ENCODE results near the gene GPS1. TPM values are rescaled to one million over a fixed set of nuclear protein-coding genes. Genes with fewer than 3 reads are reported as not detected.

GPS1 gene
- total and polyA plus RNA-seq, 2 experiments from 2014 or later = 101 to 160 TPM

- Histone ChIP-seq H3K36me3 (replicated peaks; ENCODE audit: insufficient read depth, low read depth) (no peaks in the 10 kb centered on the region), H3K4me3 (no peak overlapping the region), H3K27me3 (no peaks in the 10 kb centered on the region), H4K20me1 (ENCODE audit: insufficient read depth, poor library complexity, severe bottlenecking) (no peaks in the 10 kb centered on the region), H2AFZ (no peak overlapping the region), H3K9me2 (replicated peaks; ENCODE audit: insufficient read depth) (no peaks in the 10 kb centered on the region), H3K27ac (no peak overlapping the region), H3K4me2 (no peak overlapping the region), H3K4me1 (ENCODE audit: insufficient read depth) (peaks cover 9% of the 10 kb centered on the region), H3K79me2 (peaks cover 11% of the 10 kb centered on the region), H3K9me3 (ENCODE audit: low read depth) (no peaks in the 10 kb centered on the region)
- no peak for DNase-seq (ENCODE audit: low spot score)
- TF ChIP-seq EZH2phosphoT487 (IDR thresholded peaks at IDR 0.05; ENCODE audit: low read depth, severe bottlenecking, unreplicated experiment) = no peak
- TF ChIP-seq CTCF (IDR thresholded peaks at IDR 0.05; ENCODE audit: poor library complexity) = no peak
- no peak for TF ChIP-seq EZH2 (IDR thresholded peaks at IDR 0.05; ENCODE audit: borderline replicate concordance)
- 85% methylated on average over 19 of the region's 19 CpGs for WGBS (ENCODE audit: low lambda C conversion rate, missing lambda C conversion rate)
These were observed 33.3 kb upstream of the GPS1 start for GRCh38 chr17:82018152-82018988.

GRCh38 chr17:82018989-82019689 is 32.6 kb upstream of the GPS1 start:
- Histone ChIP-seq H3K36me3 (replicated peaks; ENCODE audit: insufficient read depth, low read depth) (no peaks in the 10 kb centered on the region), H4K20me1 (ENCODE audit: insufficient read depth, poor library complexity, severe bottlenecking) (no peaks in the 10 kb centered on the region), H2AFZ (no peak overlapping the region), H3K4me2 (no peak overlapping the region), H3K9me3 (ENCODE audit: low read depth) (no peaks in the 10 kb centered on the region), H3K27ac (no peak overlapping the region), H3K4me3 (no peak overlapping the region), H3K9me2 (replicated peaks; ENCODE audit: insufficient read depth) (no peaks in the 10 kb centered on the region), H3K27me3 (no peaks in the 10 kb centered on the region), H3K4me1 (ENCODE audit: insufficient read depth) (peaks cover 16% of the 10 kb centered on the region), H3K79me2 (peaks cover 11% of the 10 kb centered on the region)
- no peak for TF ChIP-seq EZH2 (IDR thresholded peaks at IDR 0.05; ENCODE audit: borderline replicate concordance)
- TF ChIP-seq EZH2phosphoT487 (IDR thresholded peaks at IDR 0.05; ENCODE audit: low read depth, severe bottlenecking, unreplicated experiment) = no peak
- TF ChIP-seq CTCF (IDR thresholded peaks at IDR 0.05; ENCODE audit: poor library complexity) = no peak
- DNase-seq (ENCODE audit: low spot score) = no peak
- WGBS (ENCODE audit: low lambda C conversion rate, missing lambda C conversion rate) = 94% methylated on average over 31 of the region's 33 CpGs

GRCh38 chr17:82019690-82020571 is 31.8 kb upstream of the GPS1 start:
- DNase-seq (ENCODE audit: low spot score) = peak; percentile 79
- peak; percentile 61 for TF ChIP-seq CTCF (IDR thresholded peaks at IDR 0.05; ENCODE audit: poor library complexity)
- no peak for TF ChIP-seq EZH2 (IDR thresholded peaks at IDR 0.05; ENCODE audit: borderline replicate concordance)
- TF ChIP-seq EZH2phosphoT487 (IDR thresholded peaks at IDR 0.05; ENCODE audit: low read depth, severe bottlenecking, unreplicated experiment) = no peak
- H3K79me2 ChIP-seq = peaks cover 11% of the 10 kb centered on the region
- H3K4me2 ChIP-seq = no peak overlapping the region
- H3K27ac ChIP-seq = no peak overlapping the region
- no peak overlapping the region for H2AFZ ChIP-seq
- peaks cover 19% of the 10 kb centered on the region for H3K4me1 ChIP-seq (ENCODE audit: insufficient read depth)
- H3K9me2 ChIP-seq (replicated peaks; ENCODE audit: insufficient read depth) = no peaks in the 10 kb centered on the region
- no peak overlapping the region for H3K4me3 ChIP-seq
- H3K27me3 ChIP-seq = no peaks in the 10 kb centered on the region
- no peaks in the 10 kb centered on the region for H4K20me1 ChIP-seq (ENCODE audit: insufficient read depth, poor library complexity, severe bottlenecking)
- no peaks in the 10 kb centered on the region for H3K9me3 ChIP-seq (ENCODE audit: low read depth)
- H3K36me3 ChIP-seq (replicated peaks; ENCODE audit: insufficient read depth, low read depth) = no peaks in the 10 kb centered on the region
- 76% methylated on average over 26 of the region's 34 CpGs for WGBS (ENCODE audit: low lambda C conversion rate, missing lambda C conversion rate)
